GM19193 (cell line): ENCODE results near the gene PLA2G4E.

Source experiments
- POLR2A ChIP-seq: IDR thresholded peaks from 4 replicates; pipeline ENCODE4 v1.6.1; 2011; ENCODE audit not compliant: insufficient read depth, insufficient read length; ENCODE audit errors: extremely low read depth

Gene PLA2G4E

DNA sequence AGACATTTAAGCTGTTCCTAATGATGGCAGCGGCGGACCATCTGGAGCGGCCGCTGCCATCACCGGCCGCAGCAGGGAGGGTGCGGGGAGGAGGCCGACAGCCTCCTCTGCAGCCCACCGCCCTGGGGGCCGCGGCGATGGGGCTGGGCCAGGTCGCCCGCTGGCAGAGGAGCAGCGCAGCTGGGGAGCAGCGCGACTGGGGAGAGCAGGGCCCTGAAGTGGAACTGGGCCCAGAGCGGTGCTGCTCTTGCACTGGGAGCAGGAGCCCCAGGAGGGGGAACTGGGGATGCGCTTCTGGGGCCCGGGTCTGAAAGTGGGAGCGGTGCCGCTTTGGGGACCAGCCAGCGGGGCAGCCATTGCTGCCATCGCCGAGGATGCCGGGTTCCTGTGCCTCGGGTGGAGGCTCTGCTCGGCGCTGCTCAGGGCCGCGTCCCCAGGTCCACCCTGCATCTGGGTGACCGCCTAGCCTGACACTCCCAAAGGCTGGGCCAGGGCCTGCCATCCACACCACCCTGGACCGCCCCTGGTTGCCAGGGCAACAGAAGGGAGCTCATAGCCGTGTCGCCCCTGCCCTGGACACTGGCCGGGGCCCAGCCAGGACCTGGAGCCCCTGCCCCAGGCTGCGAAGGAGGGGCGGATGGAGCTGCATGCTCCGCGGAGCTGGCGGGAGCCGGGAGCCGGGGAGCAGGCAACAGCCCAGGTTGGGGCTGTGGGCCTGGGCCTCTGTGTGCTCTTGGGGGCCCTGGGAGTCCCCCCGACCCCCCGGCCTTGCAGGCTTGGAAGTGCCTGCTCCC lies 15.5 kb upstream of the PLA2G4E start:
- TF ChIP-seq POLR2A = no peak

DNA sequence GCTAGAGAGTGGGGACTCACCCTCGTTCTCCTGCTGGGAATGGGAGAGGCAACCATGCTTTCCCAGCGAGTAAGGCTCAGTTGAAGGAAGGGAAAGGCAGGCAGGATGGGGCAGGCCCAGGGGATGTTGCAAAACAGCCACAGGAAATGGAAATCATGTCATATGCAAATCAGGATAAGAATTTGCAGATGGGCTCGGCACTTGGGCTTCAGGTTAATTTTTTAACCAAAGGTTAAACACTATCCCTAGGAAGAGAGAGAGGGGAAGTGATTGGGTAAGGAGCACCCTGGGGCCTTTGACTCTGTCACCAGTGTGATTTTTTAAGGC lies 14.6 kb upstream of the PLA2G4E start:
- peak; percentile 70 for TF ChIP-seq POLR2A

DNA sequence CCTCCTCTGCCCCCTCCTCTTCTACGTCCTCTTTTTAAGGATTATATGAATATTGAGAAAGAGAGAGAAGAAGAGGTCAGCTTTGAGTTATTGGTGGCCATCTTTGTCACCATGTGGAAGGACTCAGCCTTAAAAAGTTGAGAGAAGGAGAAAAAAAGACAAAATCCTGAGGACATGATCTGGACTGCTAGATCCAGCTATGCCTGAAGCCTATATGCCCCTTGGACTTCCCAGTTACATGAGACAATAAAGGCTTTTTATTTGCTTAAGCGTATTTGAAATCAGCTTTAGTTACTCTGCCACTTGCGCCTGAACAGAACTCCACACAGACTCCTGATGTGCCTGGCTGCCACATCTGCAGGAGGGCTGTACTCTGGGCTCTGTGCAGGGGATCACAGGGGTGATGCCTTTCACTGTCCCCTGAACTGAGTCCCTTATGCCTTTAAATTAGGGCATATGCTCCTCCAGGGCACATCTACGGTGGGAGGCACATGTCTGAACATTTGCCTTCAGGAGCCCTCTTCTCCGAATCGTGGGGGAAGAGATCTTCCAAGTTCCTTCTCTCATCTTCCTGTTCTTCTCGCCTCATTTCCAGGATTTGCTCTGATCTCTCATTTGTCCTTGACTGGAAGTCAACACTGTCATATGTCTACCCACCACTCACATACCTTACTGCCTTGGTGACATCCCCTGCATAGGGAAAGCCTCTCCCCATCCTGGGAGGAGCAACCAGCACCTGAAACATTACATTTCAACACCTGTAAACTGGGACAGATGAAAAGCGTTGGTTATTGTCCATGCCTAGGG lies 14.0 kb upstream of the PLA2G4E start:
- no peak for TF ChIP-seq POLR2A

DNA sequence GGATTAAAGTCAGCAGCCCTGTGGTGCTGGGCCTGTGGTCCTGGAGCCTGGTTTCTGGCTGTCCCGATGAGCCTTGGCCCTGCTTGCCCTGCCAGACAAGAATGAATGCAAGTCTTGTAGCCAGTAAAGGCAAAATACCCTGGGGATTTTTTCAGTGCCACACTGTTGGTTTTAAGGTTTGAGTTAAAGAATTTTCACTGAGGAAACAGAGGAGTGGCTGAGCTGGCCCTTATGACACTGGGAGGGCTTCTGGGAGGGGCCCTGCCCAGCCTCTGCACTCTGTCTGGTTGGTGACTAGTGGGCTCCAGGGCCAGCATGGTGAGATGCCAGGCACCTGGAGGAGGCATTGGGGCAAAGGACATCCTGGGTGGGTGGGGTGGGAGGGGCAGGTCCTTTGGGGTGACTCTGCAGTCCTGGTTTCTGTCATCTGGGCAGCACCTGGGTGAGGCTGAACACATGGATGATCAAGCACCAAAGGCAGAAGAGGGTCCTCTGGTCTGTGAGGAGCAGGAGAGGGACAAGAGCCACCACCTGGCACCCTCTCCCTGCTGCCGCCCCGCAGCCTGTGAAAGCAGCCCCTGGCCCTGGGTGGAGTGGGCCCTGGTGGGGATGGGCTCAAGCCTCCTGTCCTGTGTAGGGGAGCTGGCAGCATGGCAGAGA lies 12.5 kb upstream of the PLA2G4E start:
- TF ChIP-seq POLR2A = no peak

DNA sequence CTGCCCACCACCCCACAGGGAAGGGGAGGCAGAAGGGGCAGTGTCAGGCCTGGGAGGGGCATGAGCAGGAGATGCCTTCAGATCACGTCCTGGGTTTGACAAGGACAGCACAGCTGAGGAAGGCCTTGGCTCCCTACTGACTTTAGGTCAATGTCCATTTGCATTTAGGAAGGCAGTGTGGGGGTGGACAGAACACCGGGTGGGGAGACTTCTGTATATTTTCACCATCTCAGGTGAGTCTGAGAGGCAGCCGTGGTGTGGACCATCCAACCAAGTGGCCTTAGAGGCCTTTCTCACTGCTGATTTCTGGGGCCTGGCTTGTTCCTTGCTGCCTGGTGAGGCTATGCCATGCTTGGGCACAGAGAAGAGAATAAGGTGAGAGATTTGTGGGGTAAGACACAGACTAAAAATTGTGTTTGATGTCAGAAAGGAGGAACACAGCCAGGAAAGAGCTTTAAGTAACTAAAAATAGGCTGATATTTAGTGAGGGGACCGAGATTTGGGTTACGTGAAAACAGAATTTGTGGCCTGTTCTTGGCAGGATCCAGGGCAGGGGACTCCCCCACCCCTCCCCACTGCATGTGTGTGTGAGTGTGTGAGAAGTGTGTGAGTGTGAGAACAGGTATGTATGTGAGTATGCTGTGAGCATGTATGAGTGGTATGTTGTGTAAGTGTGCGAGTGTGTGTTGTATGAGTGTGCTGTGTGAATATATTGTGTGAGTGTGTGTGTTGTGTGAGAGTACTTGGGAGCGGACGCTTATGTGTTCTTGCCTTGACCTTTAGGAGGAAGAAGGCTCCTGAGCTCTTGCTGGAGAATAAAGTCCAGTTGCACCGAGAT lies 11.8 kb upstream of the PLA2G4E start:
- TF ChIP-seq POLR2A = no peak

- no peak for TF ChIP-seq POLR2A
Measured at GRCh38 chr15:42031198-42031915, 10.5 kb upstream of the PLA2G4E start.

DNA sequence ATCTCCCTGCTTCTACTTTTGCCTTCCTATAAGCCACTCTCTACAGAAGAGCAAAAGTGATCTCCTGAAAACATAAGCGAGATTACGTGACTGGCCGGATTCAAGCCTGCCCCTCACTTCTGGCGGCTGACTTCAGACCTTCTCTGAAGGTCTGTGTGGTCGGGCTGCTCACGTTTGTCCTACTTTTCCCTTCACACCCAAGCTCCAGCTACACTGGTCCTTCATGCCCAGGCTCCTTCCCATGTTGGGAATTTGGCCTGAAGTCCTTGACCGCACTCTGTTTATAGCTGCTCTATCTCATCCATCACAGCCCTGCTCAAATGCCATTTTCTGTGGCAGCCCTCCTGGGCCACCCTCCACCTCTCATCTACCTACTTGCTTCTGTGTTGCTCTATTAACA lies 6.7 kb upstream of the PLA2G4E start:
- TF ChIP-seq POLR2A = no peak

DNA sequence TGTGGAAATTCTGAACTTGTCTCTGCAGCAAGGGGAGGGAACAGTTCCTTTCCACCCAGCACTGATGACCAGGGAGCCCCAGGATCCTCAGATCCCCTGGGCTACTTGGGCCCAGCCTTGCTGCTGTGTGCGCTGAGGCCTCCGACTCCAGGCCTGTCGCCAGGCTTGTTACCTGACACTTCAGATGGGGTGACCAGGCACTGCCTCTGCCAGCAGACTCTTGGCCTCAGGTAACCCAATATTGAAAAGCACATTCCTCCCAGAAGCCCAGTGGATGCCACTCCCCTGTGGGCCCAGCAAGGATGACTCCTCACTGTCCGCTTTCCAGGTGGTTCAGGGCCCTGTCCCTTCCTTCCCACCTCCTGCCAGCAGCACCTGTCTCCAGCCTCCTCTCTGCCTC lies 3.5 kb upstream of the PLA2G4E start:
- TF ChIP-seq POLR2A = no peak

DNA sequence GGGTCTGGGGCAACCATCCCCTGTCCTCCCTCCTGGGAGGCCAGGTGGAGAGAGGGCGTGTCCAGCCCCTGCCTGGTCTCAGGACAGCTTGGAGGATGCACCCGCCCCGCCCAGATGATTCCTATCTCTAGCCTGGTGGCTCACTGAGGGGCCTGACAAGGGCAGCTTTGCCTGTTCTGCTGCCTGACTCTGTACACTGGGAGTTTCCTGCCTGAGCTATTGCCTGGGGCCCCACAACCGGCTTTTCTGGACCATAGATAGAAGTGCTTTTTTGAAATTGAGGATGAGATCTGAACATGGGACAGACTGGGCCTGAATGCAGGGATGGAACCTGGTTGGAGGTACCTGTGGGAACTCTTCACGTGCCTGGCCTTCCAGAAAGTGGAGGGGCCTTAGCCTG lies 751 bp upstream of the PLA2G4E start:
- no peak for TF ChIP-seq POLR2A

DNA sequence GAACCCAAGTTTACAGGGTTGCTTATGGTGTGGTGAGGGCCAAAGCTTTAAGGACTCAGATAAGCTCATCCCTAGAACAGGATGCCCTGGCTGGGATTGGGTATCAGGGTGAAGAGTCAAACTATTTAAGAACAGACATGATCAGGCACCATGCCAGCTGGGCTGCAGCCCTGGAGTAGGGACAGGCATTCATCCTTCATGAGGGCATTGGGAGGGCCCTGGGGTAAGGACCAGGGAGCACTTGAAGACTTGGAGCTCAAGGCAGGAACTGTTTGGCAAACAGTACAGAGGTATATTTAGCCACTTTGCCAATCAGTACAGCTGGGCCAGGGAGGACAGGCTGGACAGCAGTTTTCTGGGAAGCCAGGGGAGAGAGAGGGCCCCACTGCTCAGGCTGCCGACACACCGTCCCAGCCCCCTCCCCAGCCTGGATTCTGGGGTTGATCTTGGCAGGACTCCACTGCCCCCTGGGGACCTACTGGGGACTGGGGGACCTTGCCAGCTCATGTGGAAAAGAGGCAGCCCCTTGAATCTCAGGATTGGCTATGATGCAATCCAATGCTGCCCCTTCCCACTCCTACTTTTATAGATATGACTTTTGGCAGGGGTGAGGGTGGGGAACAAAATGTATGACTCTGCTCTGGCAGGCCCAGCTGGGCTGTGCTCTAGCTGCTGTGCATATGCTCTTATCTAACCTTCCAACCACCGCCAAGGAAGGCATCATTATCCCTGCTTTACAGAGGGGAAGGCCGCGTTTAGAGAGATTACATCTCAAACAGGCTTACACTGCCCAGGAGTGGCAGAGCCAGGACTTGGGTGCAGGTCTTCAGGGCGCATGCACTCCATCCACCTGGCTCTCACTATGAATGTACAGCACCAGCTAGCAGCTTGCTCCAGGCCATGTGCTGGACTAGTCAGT lies 2.3 kb downstream of the PLA2G4E start:
- TF ChIP-seq POLR2A = no peak

DNA sequence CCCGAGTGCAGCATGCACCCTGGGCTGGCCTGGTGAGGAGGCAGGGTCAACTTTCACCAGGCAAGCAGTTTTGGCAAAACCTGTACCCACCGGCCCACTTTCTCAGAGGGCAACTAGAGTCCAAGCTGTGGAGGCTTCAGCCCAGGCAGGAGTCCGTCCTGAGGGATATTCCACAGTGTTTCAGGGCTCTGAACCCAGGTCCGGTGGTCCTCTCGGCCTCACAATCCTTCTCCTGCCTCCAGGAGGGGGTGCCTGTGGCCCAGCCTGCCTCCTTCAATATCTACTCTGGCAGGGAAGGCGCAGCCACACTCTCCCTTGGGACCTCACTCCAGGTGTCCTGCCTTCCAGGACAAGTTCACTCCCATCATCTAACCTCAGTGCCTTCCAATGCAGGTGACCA lies 3.9 kb downstream of the PLA2G4E start:
- no peak for TF ChIP-seq POLR2A

- TF ChIP-seq POLR2A = no peak
Measured at GRCh38 chr15:42014406-42014805, 6.4 kb downstream of the PLA2G4E start.

- no peak for TF ChIP-seq POLR2A
Measured at GRCh38 chr15:42012928-42013482, 7.8 kb downstream of the PLA2G4E start.
